GM12875 (cell line): ENCODE data around the gene CSF1R.

Source experiments
- H3K4me3 ChIP-seq: one replicate; pipeline ENCODE4 v1.5.1; 2011; ENCODE audit warnings: low read depth, low read length, control low read depth
- TF ChIP-seq, protein P1 (sequence below): IDR thresholded peaks from 2 replicates; pipeline ENCODE4 v1.5.1; 2011; ENCODE audit warnings: low read depth, mild to moderate bottlenecking, control low read depth, inconsistent platforms, low read length, moderate library complexity, borderline replicate concordance; ENCODE audit not compliant: insufficient read depth

CSF1R gene

GRCh38 chr5:150068961-150069645 lies 17.3 kb downstream of the CSF1R start:
- no peak overlapping the region for H3K4me3 ChIP-seq
- TF ChIP-seq, protein P1, sequence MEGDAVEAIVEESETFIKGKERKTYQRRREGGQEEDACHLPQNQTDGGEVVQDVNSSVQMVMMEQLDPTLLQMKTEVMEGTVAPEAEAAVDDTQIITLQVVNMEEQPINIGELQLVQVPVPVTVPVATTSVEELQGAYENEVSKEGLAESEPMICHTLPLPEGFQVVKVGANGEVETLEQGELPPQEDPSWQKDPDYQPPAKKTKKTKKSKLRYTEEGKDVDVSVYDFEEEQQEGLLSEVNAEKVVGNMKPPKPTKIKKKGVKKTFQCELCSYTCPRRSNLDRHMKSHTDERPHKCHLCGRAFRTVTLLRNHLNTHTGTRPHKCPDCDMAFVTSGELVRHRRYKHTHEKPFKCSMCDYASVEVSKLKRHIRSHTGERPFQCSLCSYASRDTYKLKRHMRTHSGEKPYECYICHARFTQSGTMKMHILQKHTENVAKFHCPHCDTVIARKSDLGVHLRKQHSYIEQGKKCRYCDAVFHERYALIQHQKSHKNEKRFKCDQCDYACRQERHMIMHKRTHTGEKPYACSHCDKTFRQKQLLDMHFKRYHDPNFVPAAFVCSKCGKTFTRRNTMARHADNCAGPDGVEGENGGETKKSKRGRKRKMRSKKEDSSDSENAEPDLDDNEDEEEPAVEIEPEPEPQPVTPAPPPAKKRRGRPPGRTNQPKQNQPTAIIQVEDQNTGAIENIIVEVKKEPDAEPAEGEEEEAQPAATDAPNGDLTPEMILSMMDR: no peak

GRCh38 chr5:150068472-150068871 lies 17.9 kb downstream of the CSF1R start:
- H3K4me3 ChIP-seq: no peak overlapping the region
- TF ChIP-seq, protein P1: no peak

DNA sequence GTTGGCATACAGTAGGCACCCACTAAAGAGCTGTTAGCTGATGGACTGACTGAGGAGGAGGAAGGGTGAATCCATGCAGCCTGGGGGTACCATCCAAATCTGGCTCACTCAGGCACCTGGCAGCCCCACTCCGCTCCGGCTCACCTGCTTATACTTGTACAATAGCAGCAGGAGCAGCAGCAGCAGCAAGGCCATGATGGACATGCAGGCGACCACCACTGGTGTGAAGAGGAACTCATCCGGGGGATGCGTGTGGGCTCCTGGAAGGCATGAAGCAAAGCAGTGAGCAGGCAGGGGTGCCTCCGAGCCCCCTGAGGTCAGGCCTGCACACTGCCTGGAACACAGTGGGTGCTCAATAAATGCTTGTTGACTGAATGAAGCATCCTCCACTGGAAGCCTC lies 18.3 kb downstream of the CSF1R start:
- TF ChIP-seq, protein P1: no peak
- H3K4me3 ChIP-seq: no peak overlapping the region

GRCh38 chr5:150067405-150067960 lies 18.9 kb downstream of the CSF1R start:
- TF ChIP-seq, protein P1: no peak
- H3K4me3 ChIP-seq: no peak overlapping the region

DNA sequence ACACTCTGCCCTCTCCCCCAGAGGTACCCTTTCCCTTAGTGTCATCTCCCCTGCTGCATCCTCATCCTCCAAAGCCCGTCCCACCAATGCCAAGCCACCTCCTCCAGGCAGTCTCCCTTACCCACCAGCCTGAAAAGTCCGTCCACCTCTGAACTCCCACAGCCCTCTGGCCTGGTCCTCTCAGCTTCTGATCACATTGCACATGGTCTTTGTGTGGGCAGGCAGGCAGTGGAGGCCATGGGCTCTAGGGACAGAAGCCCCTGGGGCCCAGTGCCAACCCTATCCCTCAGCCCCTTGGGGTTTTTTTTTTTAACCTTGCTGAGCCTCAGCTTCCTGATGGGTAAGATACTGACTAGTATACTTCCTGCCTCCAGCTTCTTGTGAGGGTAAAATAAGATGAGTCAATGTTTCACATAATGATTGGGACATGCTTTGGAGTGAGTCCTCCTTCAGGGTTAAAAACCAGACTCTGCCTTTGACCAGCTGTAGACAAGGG lies 19.4 kb downstream of the CSF1R start:
- TF ChIP-seq, protein P1: no peak
- no peak overlapping the region for H3K4me3 ChIP-seq

- TF ChIP-seq, protein P1: no peak
- H3K4me3 ChIP-seq: no peak overlapping the region
These were observed 19.9 kb downstream of the CSF1R start for GRCh38 chr5:150066436-150066835.

DNA sequence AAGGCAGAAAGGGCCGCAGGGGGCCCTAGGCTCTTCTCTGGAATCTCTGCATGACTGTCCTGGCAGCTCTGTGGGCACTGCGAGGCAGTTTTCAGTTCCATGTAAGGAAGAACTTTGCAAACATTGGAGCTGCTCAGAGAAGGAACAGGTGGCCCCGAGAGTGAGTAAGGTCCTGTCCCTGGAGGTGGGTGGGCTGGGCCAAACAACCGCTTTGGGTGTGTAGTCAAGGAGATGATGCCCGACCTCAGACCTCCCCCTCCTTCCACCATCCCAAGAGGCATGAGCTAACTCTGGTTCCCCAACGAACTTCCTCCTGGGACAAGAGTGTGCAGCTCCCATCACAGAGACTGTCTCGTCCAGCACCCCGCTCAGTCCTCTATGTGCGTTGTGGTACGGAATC lies 20.5 kb downstream of the CSF1R start:
- H3K4me3 ChIP-seq: no peak overlapping the region
- TF ChIP-seq, protein P1: no peak
